ENCODE data around the gene ARHGEF2.

ARHGEF2 gene

DNA sequence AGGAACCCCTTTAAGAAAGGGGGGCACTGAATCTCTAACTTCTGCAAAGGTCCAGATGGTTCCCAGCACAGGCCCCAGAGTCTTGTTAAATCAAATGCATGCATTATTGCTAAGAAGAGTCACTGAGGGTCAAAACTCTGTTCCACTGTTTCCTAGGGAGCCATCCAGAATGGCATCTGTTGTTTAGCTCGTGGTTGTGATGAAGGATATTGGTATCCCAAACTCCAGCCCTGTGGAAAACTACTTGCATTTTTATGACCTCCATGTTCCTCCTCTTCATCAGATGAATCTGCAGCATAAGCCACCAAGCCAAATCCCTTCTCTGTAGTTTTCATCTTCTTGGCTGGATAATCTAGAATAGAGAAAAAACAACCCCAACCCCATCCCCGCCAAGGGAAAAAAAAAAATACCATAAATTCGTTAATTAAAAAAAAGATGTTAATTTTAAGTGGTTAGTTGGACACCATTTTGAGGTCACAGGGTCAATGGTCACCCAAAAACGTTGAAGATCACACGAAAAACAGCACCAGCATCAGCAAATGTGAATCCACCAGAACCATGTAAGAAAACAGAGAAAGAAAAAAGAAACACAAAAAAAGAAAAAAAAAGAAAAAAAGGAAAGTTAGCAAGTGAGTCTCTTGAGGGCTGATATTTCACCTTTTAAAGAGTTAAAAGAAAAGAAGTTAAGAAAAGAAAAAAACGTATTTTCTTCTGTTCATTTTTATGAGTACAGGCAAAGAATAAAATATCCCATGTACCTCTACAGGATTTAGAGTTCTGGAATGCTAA is 64.2 kb downstream of the ARHGEF2 start:
- Histone ChIP-seq H3K4me1 (ENCODE audit: control insufficient read depth, insufficient read depth, low read length, poor library complexity, severe bottlenecking) (peaks cover 11% of the 10 kb centered on the region), H3K36me3 (ENCODE audit: control insufficient read depth, insufficient read depth, low read length) (peaks cover 48% of the 10 kb centered on the region), H3K27ac (ENCODE audit: insufficient read depth, low read length, poor library complexity, severe bottlenecking) (no peak overlapping the region), H3K27me3 (replicated peaks; ENCODE audit: control insufficient read depth, insufficient read depth, low read length, poor library complexity, severe bottlenecking) (no peaks in the 10 kb centered on the region), H3K4me3 (ENCODE audit: insufficient read depth, low read depth, low read length, poor library complexity, severe bottlenecking) (no peak overlapping the region), H3K9me3 (ENCODE audit: control insufficient read depth, low read length) (no peaks in the 10 kb centered on the region)
- no peak for DNase-seq

GRCh38 chr1:155912056-155912536 is 66.3 kb downstream of the ARHGEF2 start:
- no peak for DNase-seq
- no peaks in the 10 kb centered on the region for H3K27me3 ChIP-seq (replicated peaks; ENCODE audit: control insufficient read depth, insufficient read depth, low read length, poor library complexity, severe bottlenecking)
- H3K4me1 ChIP-seq (ENCODE audit: control insufficient read depth, insufficient read depth, low read length, poor library complexity, severe bottlenecking): peaks cover 11% of the 10 kb centered on the region
- no peaks in the 10 kb centered on the region for H3K9me3 ChIP-seq (ENCODE audit: control insufficient read depth, low read length)
- no peak overlapping the region for H3K4me3 ChIP-seq (ENCODE audit: insufficient read depth, low read depth, low read length, poor library complexity, severe bottlenecking)
- peaks cover 33% of the 10 kb centered on the region for H3K36me3 ChIP-seq (ENCODE audit: control insufficient read depth, insufficient read depth, low read length)
- no peak overlapping the region for H3K27ac ChIP-seq (ENCODE audit: insufficient read depth, low read length, poor library complexity, severe bottlenecking)

DNA sequence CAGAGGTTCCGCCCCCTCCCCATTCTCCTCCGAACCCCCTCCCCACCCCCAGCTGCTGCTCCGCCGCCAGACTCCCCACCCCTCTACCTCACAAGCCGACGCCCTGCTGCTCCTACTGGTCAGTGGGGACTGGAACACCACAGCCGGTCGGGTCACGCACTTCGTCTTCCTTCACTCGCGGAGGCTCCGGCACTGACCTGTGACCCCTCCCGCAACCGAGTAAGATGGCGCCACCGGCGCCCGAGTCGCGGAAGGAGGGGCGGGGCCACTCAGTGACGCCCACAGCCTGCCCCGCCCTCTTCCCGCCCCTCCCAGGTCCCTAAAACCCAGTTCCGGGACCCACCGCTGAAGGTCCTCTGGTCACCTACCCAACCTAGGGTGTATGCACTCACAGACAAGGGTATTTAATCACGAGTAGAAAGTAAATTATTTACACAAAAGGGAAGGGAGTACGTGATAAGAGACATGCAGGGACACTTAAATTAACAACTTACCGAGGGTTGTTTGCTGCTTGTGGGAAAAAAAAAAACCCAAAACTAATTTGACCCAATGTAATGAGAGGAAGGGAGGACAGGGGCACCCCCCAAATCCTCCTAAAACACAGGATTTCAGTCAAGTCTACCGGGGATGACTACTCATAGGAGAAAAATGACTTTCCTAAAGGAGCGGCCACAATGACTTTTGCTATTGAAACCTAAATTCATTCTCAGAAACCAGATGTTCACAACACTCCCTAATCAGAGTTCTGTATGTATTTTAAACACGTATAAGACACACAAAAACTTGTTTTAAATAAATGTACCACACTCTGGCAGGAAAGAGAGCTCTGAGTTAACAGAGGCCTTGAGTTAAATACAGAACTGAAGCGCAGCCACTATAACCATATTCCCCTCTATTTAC is 66.9 kb downstream of the ARHGEF2 start, which contains the start of gene RIT1:
Gene RIT1, minus strand, starts transcription at position 194 of the 900 bp plus-strand sequence. CDS start 588 bp downstream, outside the sequence.
- Histone ChIP-seq H3K27ac (ENCODE audit: insufficient read depth, low read length, poor library complexity, severe bottlenecking) (peak within 1 kb of the TSS; percentile 74), H3K4me1 (ENCODE audit: control insufficient read depth, insufficient read depth, low read length, poor library complexity, severe bottlenecking) (peaks cover 11% of the 10 kb centered on the region), H3K9me3 (ENCODE audit: control insufficient read depth, low read length) (no peaks in the 10 kb centered on the region), H3K36me3 (ENCODE audit: control insufficient read depth, insufficient read depth, low read length) (peaks cover 30% of the 10 kb centered on the region), H3K4me3 (ENCODE audit: insufficient read depth, low read depth, low read length, poor library complexity, severe bottlenecking) (peak within 1 kb of the TSS; percentile 75), H3K27me3 (replicated peaks; ENCODE audit: control insufficient read depth, insufficient read depth, low read length, poor library complexity, severe bottlenecking) (no peaks in the 10 kb centered on the region)
- peak; percentile 73 to 82 (median 76) for DNase-seq

DNA sequence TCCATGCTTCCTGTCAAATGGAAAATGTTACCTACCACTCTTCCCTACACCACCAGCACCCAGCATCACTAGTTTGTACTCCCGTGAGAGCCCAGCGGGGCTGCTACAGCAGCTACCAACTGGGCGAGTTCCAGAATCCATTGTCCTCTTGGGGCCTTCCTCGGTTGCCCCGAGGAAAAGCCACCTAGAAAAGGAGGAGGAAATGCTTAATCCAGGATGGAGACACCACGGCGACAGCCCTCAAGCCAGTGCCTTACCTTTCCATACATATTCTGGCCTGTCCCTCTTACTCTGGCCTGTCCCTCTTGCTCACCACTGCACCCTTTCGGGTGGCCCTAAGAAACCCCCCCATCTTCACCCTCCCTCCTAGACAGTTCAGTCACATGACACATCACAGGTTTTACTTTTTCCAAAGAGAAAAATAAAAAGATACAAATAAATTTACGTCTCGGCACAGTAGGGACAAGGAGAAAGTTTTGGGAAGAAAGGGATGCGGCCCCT is 67.7 kb downstream of the ARHGEF2 start:
- peak overlapping the region; percentile 75 for H3K4me3 ChIP-seq (ENCODE audit: insufficient read depth, low read depth, low read length, poor library complexity, severe bottlenecking)
- DNase-seq: no peak
- H3K27ac ChIP-seq (ENCODE audit: insufficient read depth, low read length, poor library complexity, severe bottlenecking): peak overlapping the region; percentile 74
- H3K27me3 ChIP-seq (replicated peaks; ENCODE audit: control insufficient read depth, insufficient read depth, low read length, poor library complexity, severe bottlenecking): no peaks in the 10 kb centered on the region
- peaks cover 11% of the 10 kb centered on the region for H3K4me1 ChIP-seq (ENCODE audit: control insufficient read depth, insufficient read depth, low read length, poor library complexity, severe bottlenecking)
- peaks cover 29% of the 10 kb centered on the region for H3K36me3 ChIP-seq (ENCODE audit: control insufficient read depth, insufficient read depth, low read length)
- no peaks in the 10 kb centered on the region for H3K9me3 ChIP-seq (ENCODE audit: control insufficient read depth, low read length)

DNA sequence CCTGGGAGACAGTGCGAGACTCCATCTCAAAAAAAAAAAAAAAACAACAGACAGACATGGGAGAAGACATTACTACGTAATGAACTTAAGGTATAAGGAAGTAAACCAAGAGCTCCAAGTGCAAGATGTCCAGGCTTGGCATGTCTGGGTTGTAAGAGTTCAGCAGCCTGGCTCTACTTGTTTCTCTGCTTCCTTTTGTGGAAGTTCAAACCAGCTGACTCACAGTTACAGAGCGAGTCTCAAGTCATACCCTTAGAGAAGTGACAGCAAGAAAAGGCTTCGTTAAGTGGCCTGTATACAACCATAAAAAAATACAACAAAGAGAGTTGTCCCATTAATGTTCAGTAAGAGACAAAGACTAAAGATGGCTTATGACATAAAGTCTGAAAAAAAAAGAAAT is 68.5 kb downstream of the ARHGEF2 start:
- Histone ChIP-seq H3K36me3 (ENCODE audit: control insufficient read depth, insufficient read depth, low read length) (peaks cover 35% of the 10 kb centered on the region), H3K27me3 (replicated peaks; ENCODE audit: control insufficient read depth, insufficient read depth, low read length, poor library complexity, severe bottlenecking) (no peaks in the 10 kb centered on the region), H3K4me1 (ENCODE audit: control insufficient read depth, insufficient read depth, low read length, poor library complexity, severe bottlenecking) (peaks cover 11% of the 10 kb centered on the region), H3K27ac (ENCODE audit: insufficient read depth, low read length, poor library complexity, severe bottlenecking) (no peak overlapping the region), H3K9me3 (ENCODE audit: control insufficient read depth, low read length) (no peaks in the 10 kb centered on the region), H3K4me3 (ENCODE audit: insufficient read depth, low read depth, low read length, poor library complexity, severe bottlenecking) (no peak overlapping the region)
- no peak for DNase-seq

DNA sequence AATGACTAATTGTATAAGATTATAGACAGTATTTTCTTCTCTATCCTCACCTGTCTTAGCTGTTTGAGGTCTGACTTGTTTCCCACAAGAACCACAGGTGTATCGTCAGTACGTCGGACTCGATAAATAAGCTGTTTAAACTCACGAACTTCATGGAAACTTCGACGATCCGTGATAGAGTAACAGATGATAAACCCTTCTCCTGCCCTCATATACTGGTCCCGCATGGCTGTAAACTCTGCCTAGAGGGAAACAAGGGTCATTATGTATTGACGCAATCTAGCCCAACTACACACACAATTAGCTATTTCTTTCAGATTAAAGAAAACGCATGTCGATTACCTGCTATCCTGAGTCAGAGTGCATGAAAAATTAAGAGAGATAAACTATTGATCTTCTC is 74.1 kb downstream of the ARHGEF2 start:
- no peaks in the 10 kb centered on the region for H3K9me3 ChIP-seq (ENCODE audit: control insufficient read depth, low read length)
- H3K4me1 ChIP-seq (ENCODE audit: control insufficient read depth, insufficient read depth, low read length, poor library complexity, severe bottlenecking): no peaks in the 10 kb centered on the region
- DNase-seq: no peak
- H3K36me3 ChIP-seq (ENCODE audit: control insufficient read depth, insufficient read depth, low read length): peaks cover 67% of the 10 kb centered on the region
- H3K4me3 ChIP-seq (ENCODE audit: insufficient read depth, low read depth, low read length, poor library complexity, severe bottlenecking): no peak overlapping the region
- no peaks in the 10 kb centered on the region for H3K27me3 ChIP-seq (replicated peaks; ENCODE audit: control insufficient read depth, insufficient read depth, low read length, poor library complexity, severe bottlenecking)
- H3K27ac ChIP-seq (ENCODE audit: insufficient read depth, low read length, poor library complexity, severe bottlenecking): no peak overlapping the region

DNA sequence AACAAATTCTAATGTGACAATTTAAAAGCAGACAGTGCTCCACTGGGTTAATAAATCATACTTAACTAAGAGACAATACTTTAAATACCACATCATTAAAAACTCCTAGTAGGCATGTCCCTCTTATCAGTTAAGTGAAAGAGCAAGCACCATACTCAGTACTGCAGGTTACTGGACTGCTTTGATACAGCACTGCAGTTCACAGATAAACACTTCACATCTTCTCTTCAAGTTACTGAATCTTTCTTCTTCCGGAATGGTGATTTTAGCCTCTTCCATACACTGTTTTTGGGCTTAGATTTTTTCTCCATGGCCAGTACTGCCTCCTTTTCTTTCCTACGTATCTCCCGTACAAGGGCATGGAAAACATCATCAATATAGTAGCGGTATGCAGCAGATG is 78.2 kb downstream of the ARHGEF2 start:
- peaks cover 50% of the 10 kb centered on the region for H3K36me3 ChIP-seq (ENCODE audit: control insufficient read depth, insufficient read depth, low read length)
- H3K27ac ChIP-seq (ENCODE audit: insufficient read depth, low read length, poor library complexity, severe bottlenecking): no peak overlapping the region
- no peak overlapping the region for H3K4me3 ChIP-seq (ENCODE audit: insufficient read depth, low read depth, low read length, poor library complexity, severe bottlenecking)
- no peaks in the 10 kb centered on the region for H3K4me1 ChIP-seq (ENCODE audit: control insufficient read depth, insufficient read depth, low read length, poor library complexity, severe bottlenecking)
- H3K9me3 ChIP-seq (ENCODE audit: control insufficient read depth, low read length): no peaks in the 10 kb centered on the region
- H3K27me3 ChIP-seq (replicated peaks; ENCODE audit: control insufficient read depth, insufficient read depth, low read length, poor library complexity, severe bottlenecking): no peaks in the 10 kb centered on the region
- DNase-seq: no peak

DNA sequence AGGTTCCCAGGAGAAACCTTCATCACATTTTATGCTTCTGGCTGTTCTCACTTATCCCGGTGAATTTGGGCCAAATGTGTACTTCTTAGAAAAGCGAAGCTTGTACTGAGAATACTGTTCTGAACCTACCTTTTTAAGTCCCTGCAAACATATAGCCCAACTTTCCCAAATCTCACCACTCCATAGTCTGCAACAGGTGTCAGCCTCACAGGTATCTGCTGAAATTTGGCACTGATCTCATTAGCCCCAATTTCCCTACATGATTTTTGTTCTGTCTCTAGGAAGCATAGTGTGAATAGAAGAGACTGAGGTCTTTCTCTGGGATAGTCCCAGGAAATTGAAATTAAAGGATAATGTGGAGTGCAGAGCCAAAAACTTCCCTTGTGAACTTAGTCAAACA is 78.7 kb downstream of the ARHGEF2 start:
- DNase-seq: no peak
- Histone ChIP-seq H3K27me3 (replicated peaks; ENCODE audit: control insufficient read depth, insufficient read depth, low read length, poor library complexity, severe bottlenecking) (no peaks in the 10 kb centered on the region), H3K9me3 (ENCODE audit: control insufficient read depth, low read length) (no peaks in the 10 kb centered on the region), H3K27ac (ENCODE audit: insufficient read depth, low read length, poor library complexity, severe bottlenecking) (no peak overlapping the region), H3K36me3 (ENCODE audit: control insufficient read depth, insufficient read depth, low read length) (peaks cover 45% of the 10 kb centered on the region), H3K4me1 (ENCODE audit: control insufficient read depth, insufficient read depth, low read length, poor library complexity, severe bottlenecking) (no peaks in the 10 kb centered on the region), H3K4me3 (ENCODE audit: insufficient read depth, low read depth, low read length, poor library complexity, severe bottlenecking) (no peak overlapping the region)

DNA sequence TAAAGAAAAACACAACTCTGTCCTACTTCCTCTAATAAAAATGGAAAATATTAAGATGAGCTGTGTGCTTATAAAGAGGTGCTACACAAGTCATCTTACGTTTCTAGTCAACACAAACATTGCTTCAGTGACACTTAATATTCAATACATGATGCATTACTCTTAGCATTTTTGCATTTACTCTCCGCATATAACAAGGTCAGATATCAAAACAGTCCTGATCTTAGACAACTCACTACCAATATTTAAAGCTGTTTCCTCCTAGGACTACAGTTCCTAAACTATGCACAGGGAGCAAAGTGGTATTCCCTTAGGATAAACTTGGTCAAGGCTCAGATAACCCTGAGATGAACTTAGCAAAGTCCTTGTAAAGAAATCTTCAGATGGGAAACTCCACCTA is 79.5 kb downstream of the ARHGEF2 start:
- no peak for DNase-seq
- Histone ChIP-seq H3K4me3 (ENCODE audit: insufficient read depth, low read depth, low read length, poor library complexity, severe bottlenecking) (no peak overlapping the region), H3K36me3 (ENCODE audit: control insufficient read depth, insufficient read depth, low read length) (peaks cover 38% of the 10 kb centered on the region), H3K27me3 (replicated peaks; ENCODE audit: control insufficient read depth, insufficient read depth, low read length, poor library complexity, severe bottlenecking) (no peaks in the 10 kb centered on the region), H3K4me1 (ENCODE audit: control insufficient read depth, insufficient read depth, low read length, poor library complexity, severe bottlenecking) (no peaks in the 10 kb centered on the region), H3K9me3 (ENCODE audit: control insufficient read depth, low read length) (no peaks in the 10 kb centered on the region), H3K27ac (ENCODE audit: insufficient read depth, low read length, poor library complexity, severe bottlenecking) (no peak overlapping the region)
